HG03354 (cell line): ENCODE measurements around the gene RPS6KC1.
"Not testable (repeated sequence)": the region's sequence is repeated elsewhere in the genome, so short reads cannot be mapped to it uniquely, and the experiment has no call there.

Source experiments
- ATAC-seq: cut with Tn5 transposase; IDR thresholded peaks from one replicate; pipeline ENCODE4 v1.9.1; 2021; ENCODE audit warnings: mild to moderate bottlenecking; ENCODE audit not compliant: unreplicated experiment, poor library complexity, severe bottlenecking

The RPS6KC1 gene

DNA sequence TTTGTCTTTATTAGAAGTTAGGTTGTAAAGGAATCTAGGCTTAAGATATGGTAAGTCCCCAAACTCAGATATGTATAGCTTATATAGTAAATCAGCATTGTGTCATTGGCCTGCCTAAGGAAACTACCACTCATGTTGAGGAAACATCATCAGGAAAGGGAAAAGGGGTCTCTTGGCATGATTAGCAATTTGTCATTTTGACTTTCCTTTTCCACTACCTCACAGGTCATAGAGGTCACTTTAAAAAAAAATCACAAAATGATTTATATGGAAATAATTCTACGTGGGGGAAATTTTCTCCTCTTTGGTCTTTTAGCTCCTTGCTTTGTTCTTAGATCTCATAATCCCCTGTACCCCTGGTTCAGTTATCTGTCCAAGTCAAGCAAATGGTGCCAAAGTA is 213.5 kb downstream of the RPS6KC1 start:
- no peak for ATAC-seq

DNA sequence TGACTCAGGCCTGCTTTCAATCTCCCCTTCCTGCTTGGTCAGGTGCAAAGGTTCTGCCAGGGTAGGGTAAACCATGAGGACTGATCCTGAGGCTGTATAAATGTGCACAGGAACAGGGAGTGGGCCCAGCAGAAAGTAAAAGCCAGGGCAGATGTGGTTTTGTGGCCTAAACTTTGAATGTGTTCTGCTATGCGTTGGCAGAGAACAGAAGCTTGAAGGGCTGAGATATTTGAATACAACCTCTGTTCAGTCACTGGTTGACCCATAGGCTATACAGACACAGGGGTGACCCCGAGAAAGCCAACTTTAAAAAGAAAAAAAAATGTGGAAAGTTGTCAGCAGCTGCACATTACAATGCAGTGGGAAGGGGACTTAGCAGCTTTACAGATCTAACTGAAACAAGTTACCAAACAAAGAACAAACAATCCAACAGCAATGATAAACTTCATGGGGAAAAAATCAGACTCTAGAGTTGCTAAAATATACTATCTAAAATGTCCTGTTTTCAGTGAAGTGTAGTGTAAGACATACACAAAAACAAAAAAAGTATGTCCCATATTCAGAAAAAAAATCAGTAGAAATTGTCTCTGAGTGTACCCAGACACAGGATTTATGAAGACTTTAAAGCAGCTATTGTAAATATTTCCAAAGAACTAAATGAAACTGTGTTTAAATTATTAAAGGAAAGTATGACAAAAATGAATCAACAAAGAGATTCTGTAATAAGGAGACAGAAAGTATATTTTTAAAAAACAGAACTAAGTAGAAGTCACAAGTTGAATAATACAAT is 216.1 kb downstream of the RPS6KC1 start:
- ATAC-seq: no peak

GRCh38 chr1:213268221-213268620 is 217.2 kb downstream of the RPS6KC1 start:
- ATAC-seq: no peak

- ATAC-seq: no peak
Measured at GRCh38 chr1:213269829-213270228, 218.8 kb downstream of the RPS6KC1 start.

DNA sequence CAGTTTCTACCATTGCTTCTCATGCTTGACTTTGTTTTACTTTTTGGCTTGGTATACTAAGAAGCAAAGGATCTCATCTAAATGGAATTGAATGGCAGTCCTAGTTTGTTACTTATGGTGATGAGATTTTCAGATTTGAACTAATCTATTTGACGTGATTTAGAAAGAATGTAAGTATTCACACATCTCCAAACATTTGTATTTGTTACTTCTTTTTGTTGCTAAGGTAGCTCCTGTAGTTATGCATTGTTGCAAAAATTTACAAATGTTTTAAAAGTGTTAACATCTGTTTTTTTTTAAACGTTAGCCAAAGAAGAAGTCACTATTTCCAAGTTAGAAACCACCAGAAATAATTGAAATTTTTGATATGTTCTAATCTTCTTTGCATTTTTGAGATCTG is 222.5 kb downstream of the RPS6KC1 start:
- ATAC-seq: no peak

- no peak for ATAC-seq
Measured at GRCh38 chr1:213274140-213274539, 223.1 kb downstream of the RPS6KC1 start.

GRCh38 chr1:213275293-213275692 is 224.3 kb downstream of the RPS6KC1 start:
- no peak for ATAC-seq

DNA sequence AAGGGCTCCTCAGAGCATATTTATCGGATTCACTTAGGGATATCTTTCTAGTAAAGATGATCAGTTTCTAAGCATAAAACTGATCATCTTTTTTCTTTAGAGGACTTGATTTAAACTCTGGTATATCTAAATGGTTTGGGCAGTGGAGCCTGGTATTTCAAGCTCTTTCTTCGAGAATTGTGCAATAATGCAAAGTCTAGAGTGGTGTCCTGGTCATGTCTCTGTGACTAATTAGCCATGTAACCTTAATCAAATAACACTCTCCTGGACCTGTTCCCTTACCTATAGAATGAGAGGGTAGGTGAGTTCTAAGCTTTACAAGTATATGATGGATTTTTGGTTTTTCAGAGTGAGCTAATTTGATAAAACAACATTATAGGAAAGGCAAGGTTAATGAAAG is 225.2 kb downstream of the RPS6KC1 start:
- no peak for ATAC-seq

GRCh38 chr1:213277036-213277435 is 226.0 kb downstream of the RPS6KC1 start:
- ATAC-seq: no peak

- ATAC-seq: no peak
Measured at GRCh38 chr1:213279410-213279809, 228.4 kb downstream of the RPS6KC1 start.

- ATAC-seq: no peak
Measured at GRCh38 chr1:213281640-213282301, 230.7 kb downstream of the RPS6KC1 start.

GRCh38 chr1:213284626-213285025 is 233.6 kb downstream of the RPS6KC1 start:
- ATAC-seq: no peak

GRCh38 chr1:213286235-213286634 is 235.2 kb downstream of the RPS6KC1 start:
- ATAC-seq: no peak

DNA sequence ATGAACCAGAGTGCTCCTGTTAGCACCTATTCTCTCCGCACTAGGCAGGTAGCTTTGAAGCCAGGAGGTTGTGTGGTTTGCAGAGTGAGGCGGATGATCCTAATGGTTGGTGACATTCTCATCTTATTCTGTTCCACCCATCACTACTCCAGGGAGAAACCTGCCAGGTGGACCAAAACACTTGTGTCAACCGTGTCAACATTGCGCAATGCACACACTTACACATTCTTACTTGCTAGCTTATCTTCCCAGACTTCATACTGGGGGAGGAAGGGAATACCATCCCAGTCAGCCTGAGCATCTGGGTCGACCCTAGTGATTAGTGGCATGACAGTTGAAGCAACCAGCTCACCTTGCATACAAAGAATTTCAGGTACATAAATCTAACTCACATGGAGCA is 236.9 kb downstream of the RPS6KC1 start:
- ATAC-seq: no peak

- no peak for ATAC-seq
Measured at GRCh38 chr1:213291526-213291925, 240.5 kb downstream of the RPS6KC1 start.

- ATAC-seq: no peak
Measured at GRCh38 chr1:213292614-213293013, 241.6 kb downstream of the RPS6KC1 start.

DNA sequence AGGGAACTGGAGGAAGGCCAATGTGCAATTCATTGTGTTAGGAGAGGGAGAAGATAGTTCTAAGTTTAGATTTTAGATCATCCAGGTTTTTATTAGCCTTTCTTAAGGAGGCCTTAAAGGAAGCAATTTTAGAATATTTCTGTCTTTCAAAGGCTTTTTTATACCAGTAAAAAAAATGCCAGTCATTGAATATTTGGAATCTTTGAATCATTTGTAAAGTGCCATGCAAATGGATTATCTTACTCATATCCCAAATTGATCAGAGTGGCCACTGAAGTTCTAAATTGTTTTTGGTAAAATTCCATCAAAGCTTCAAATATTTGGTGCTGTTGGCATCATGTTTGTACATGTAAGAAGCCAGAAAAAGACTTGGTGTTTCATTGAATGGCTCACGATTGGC is 244.8 kb downstream of the RPS6KC1 start:
- ATAC-seq: no peak

DNA sequence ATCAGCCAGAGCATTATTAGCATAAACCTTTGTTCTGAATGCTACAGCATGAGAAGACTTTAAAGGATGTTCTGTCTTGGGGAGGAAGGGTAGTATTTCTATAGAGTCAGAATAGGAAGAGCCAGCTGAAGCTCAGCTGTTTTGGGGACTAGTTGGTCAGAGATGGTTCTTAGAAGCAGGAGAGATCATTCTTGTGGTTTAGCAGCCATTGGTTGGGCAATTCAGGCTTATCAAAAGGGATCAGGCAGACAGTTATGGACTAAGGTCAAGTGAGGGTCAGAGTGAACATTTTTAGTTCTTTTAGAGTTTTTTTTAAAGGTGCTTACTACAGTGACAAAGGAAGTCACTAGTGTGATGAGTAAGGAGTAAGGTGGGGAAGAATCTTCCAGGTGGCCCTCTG is 245.5 kb downstream of the RPS6KC1 start:
- no peak for ATAC-seq

- ATAC-seq: no peak
Measured at GRCh38 chr1:213297021-213297420, 246.0 kb downstream of the RPS6KC1 start.

DNA sequence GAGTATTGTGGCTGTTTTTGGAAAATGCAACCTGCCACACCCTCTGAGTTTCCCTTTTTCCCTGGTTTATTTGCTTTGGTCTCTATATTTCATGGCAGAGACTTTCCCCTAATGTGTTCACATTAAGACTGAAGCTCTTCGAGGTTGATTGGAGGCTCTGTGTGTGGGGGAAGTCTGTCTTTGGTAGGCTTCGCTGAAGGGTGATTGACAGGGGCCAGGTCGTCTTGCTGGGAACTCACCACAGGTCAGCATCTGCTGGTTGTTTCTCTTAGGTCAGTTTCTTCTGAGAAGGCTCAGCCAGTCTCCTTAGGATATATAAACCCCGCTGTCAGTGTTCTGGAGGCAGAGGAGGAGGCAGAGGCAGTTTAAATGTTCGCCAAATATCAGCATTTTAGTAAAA is 249.4 kb downstream of the RPS6KC1 start:
- ATAC-seq: no peak

DNA sequence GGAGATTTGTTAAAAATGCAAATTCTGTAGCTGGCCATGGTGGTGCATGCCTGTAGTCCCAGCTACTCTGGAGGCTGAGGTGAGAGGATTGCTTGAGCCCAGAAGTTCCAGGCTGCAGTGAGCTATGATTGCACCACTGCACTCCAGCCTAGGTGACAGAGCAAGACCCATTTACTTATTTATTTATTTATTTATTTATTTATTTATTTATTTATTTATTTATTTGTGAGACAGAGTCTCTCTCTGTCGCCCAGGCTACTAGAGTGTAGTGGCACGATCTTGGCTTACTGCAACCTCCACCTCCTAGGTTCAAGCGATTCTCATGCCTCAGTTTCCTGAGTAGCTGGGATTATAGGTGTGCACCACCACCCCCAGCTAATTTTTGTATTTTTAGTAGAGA is 250.5 kb downstream of the RPS6KC1 start:
- ATAC-seq: not testable (repeated sequence)
